Superior temporal gyrus (tissue), 1 donor: ENCODE data around the gene MLEC.
"Not testable (repeated sequence)": the region's sequence is repeated elsewhere in the genome, so short reads cannot be mapped to it uniquely, and the experiment has no call there.

Source experiments
- DNase-seq: peaks from one replicate; pipeline ENCODE4 v3.0.0-alpha.2; 2016; ENCODE audit errors: extremely low spot score

The MLEC gene

GRCh38 chr12:120720987-120721801 lies 34.2 kb downstream of the MLEC start:
- no peak for DNase-seq

- DNase-seq: no peak
Measured at GRCh38 chr12:120721866-120722265, 34.9 kb downstream of the MLEC start.

GRCh38 chr12:120722784-120723183 lies 35.8 kb downstream of the MLEC start:
- DNase-seq: no peak

GRCh38 chr12:120724720-120725119 lies 37.8 kb downstream of the MLEC start:
- DNase-seq: no peak

- DNase-seq: no peak
Measured at GRCh38 chr12:120725151-120725658, 38.3 kb downstream of the MLEC start.

GRCh38 chr12:120725659-120726509 lies 38.9 kb downstream of the MLEC start, which contains the start of gene ACADS:
TSS of gene ACADS (plus strand) at chr12:120725826. CDS start at chr12:120725886, 60 bp downstream.
- peak; percentile 78 for DNase-seq

- DNase-seq: no peak
Measured at GRCh38 chr12:120726510-120726793, 39.5 kb downstream of the MLEC start.

GRCh38 chr12:120726961-120727360 lies 40.0 kb downstream of the MLEC start:
- no peak for DNase-seq

GRCh38 chr12:120732198-120732597 lies 45.2 kb downstream of the MLEC start:
- DNase-seq: not testable (repeated sequence)

GRCh38 chr12:120733574-120733973 lies 46.6 kb downstream of the MLEC start:
- DNase-seq: no peak

GRCh38 chr12:120734210-120734609 lies 47.3 kb downstream of the MLEC start:
- DNase-seq: no peak

- no peak for DNase-seq
Measured at GRCh38 chr12:120735181-120735580, 48.2 kb downstream of the MLEC start.

GRCh38 chr12:120736404-120737331 lies 49.7 kb downstream of the MLEC start:
- no peak for DNase-seq

GRCh38 chr12:120737557-120738251 lies 50.8 kb downstream of the MLEC start:
- DNase-seq: no peak

- DNase-seq: no peak
Measured at GRCh38 chr12:120738252-120739030, 51.5 kb downstream of the MLEC start.

- no peak for DNase-seq
Measured at GRCh38 chr12:120739031-120739762, 52.2 kb downstream of the MLEC start.

GRCh38 chr12:120739821-120740613 lies 53.1 kb downstream of the MLEC start:
- no peak for DNase-seq

- no peak for DNase-seq
Measured at GRCh38 chr12:120740871-120741270, 53.9 kb downstream of the MLEC start.
